A549 (cell line): ENCODE results near the gene ERCC5. TPM values are rescaled to one million over a fixed set of nuclear protein-coding genes. Genes with fewer than 3 reads are reported as not detected.

ENCODE experiments used
- ATAC-seq, 2 experiments: fragments of 200-7000 bp in 1 of 2; fragments of >200 bp in 1 of 2; cut with Nextera tagmentation in 1 of 2; cut with Tn5 transposase in 1 of 2; 3 replicates each; pipeline versions ENCODE4 v1.8.0 to v1.9.1; 2018 to 2020; ENCODE audit warnings: mild to moderate bottlenecking in 1 of 2, moderate library complexity in 1 of 2
- CTCF ChIA-PET: fragments of 300-600 bp; sonication (Branson Sonifier 250); formaldehyde crosslinking; extraction: SDS; loops from one replicate; lab custom pipeline; 2021; ENCODE audit warnings: antibody characterized with exemption, inconsistent platforms; lab: Yijun Ruan, JAX
- POLR2A ChIA-PET: fragments of 350-600 bp; formaldehyde crosslinking; extraction: SDS; loops from one replicate; lab custom pipeline; 2021; ENCODE audit warnings: antibody characterized with exemption, inconsistent platforms; lab: Yijun Ruan, JAX
- DNase-seq, 2 experiments: peaks; one replicate each; pipeline versions ENCODE4 v3.0.0 to v3.0.0-alpha.2; 2011 to 2016; ENCODE audit warnings: low read depth in 1 of 2, low spot score in 1 of 2
- FAIRE-seq: peaks from 2 replicates; lab custom pipeline; 2011; peaks lifted over from hg19 to GRCh38; lab: Jason Lieb, UNC
- H3K27ac ChIP-seq, 2 experiments: fragments of >200 bp; sonication (Bioruptor Twin); formaldehyde crosslinking; 3 replicates each; pipeline ENCODE4 v1.5.1; 2016 to 2017
- H3K4me1 ChIP-seq: fragments of >200 bp; sonication (Bioruptor Twin); formaldehyde crosslinking; 3 replicates; pipeline ENCODE4 v1.6.1; 2016
- H3K4me2 ChIP-seq: fragments of >200 bp; sonication (Bioruptor Twin); formaldehyde crosslinking; 3 replicates; pipeline ENCODE4 v1.6.1; 2016
- H3K4me3 ChIP-seq: fragments of >200 bp; sonication (Bioruptor Twin); formaldehyde crosslinking; 3 replicates; pipeline ENCODE4 v1.5.1; 2016
- H3K9me3 ChIP-seq: fragments of >200 bp; sonication (Bioruptor Twin); formaldehyde crosslinking; 3 replicates; pipeline ENCODE4 v1.6.1; 2016
- CBX2 ChIP-seq: fragments of 200-600 bp; sonication (generic); IDR thresholded peaks from 2 replicates; pipeline ENCODE4 v1.6.1; 2016; ENCODE audit warnings: low read depth, mild to moderate bottlenecking, borderline replicate concordance
- CBX8 ChIP-seq: fragments of 200-600 bp; sonication (generic); IDR thresholded peaks from 2 replicates; pipeline ENCODE4 v1.6.1; 2016
- EHMT2 ChIP-seq: fragments of 200-600 bp; sonication (generic); IDR thresholded peaks from 2 replicates; pipeline ENCODE4 v1.6.1; 2016; ENCODE audit warnings: antibody characterized with exemption, low read depth, mild to moderate bottlenecking, moderate library complexity
- FOSB ChIP-seq: fragments of 250-450 bp; sonication (Bioruptor Pico); IDR thresholded peaks from 2 replicates; pipeline ENCODE4 v1.5.0; 2020; ENCODE audit warnings: mild to moderate bottlenecking, moderate library complexity
- FOSL2 ChIP-seq, 2 experiments: fragments of 450-650 bp in 1 of 2; fragments of >200 bp in 1 of 2; sonication (Bioruptor Twin) in 1 of 2; formaldehyde crosslinking; IDR thresholded peaks; 2 replicates each; pipeline versions ENCODE4 v1.5.0 to v1.6.1; 2016 to 2020; ENCODE audit warnings: mild to moderate bottlenecking in 1 of 2, moderate library complexity in 1 of 2
- HOXA7 ChIP-seq: fragments of 250-450 bp; sonication (Bioruptor Pico); IDR thresholded peaks from 2 replicates; pipeline ENCODE4 v1.5.0; 2020; ENCODE audit warnings: mild to moderate bottlenecking, moderate library complexity
- HOXB5 ChIP-seq: fragments of 250-450 bp; sonication (Bioruptor Pico); IDR thresholded peaks from 2 replicates; pipeline ENCODE4 v1.5.0; 2020; ENCODE audit warnings: mild to moderate bottlenecking, moderate library complexity
- JUNB ChIP-seq: fragments of >200 bp; sonication (Bioruptor Twin); formaldehyde crosslinking; IDR thresholded peaks from 2 replicates; pipeline ENCODE4 v1.6.1; 2016
- MYC ChIP-seq: IDR thresholded peaks from 2 replicates; pipeline ENCODE4 v1.6.1; 2012; ENCODE audit warnings: mild to moderate bottlenecking, inconsistent platforms, low read length, improper control_type of control experiment, borderline replicate concordance
- RAD21 ChIP-seq, 2 experiments: fragments of >200 bp in 1 of 2; sonication (Bioruptor Twin) in 1 of 2; formaldehyde crosslinking in 1 of 2; IDR thresholded peaks in 1 of 2; conservative IDR thresholded peaks in 1 of 2; 2 replicates in 1 of 2; 3 replicates in 1 of 2; pipeline ENCODE4 v1.6.1; 2012 to 2018; ENCODE audit warnings: inconsistent platforms in 1 of 2
- RARB ChIP-seq: fragments of 250-450 bp; sonication (Bioruptor Pico); IDR thresholded peaks from 2 replicates; pipeline ENCODE4 v1.8.0; 2021; ENCODE audit warnings: mild to moderate bottlenecking, moderate library complexity
- ZSCAN20 ChIP-seq: fragments of 250-450 bp; sonication (Bioruptor Pico); IDR thresholded peaks from 2 replicates; pipeline ENCODE4 v1.8.0; 2022; ENCODE audit warnings: mild to moderate bottlenecking, moderate library complexity
- WGBS: methylation state at CpG from one replicate; pipeline ENCODE4 v1.1.6; 2017; ENCODE audit errors: missing lambda C conversion rate; 5-methylcytosine and 5-hydroxymethylcytosine counted together
- polyA plus RNA-seq, 4 experiments: library from polyadenylated mRNA; depleted of rRNA in 3 of 4; stranded (reverse); fragments of >200 nt; fragmentation: RNase III in 1 of 4; extraction: RNeasy Plus Mini Kit Qiagen cat#74134 plus additional on column Dnase treatment in 1 of 4; gene quantifications; 2 replicates in 3 of 4; 3 replicates in 1 of 4; pipeline ENCODE4 v1.2.3, GENCODE V29; 2011 to 2017
- TF ChIP-seq, protein P1 (sequence below): fragments of 450-650 bp; IDR thresholded peaks from 2 replicates; pipeline ENCODE4 v1.6.1; 2014; ENCODE audit warnings: antibody characterized with exemption
- TF ChIP-seq, protein P2 (sequence below): fragments of 200-600 bp; sonication (generic); IDR thresholded peaks from 2 replicates; pipeline ENCODE4 v1.6.1; 2016; ENCODE audit warnings: antibody characterized with exemption, mild to moderate bottlenecking, moderate library complexity
- TF ChIP-seq, protein P3 (sequence below): fragments of 250-450 bp; sonication (Bioruptor Pico); IDR thresholded peaks from 2 replicates; pipeline ENCODE4 v1.5.0; 2020; ENCODE audit warnings: low read depth, mild to moderate bottlenecking, moderate library complexity
- TF ChIP-seq, protein P4 (sequence below): IDR thresholded peaks from 2 replicates; pipeline ENCODE4 v1.6.1; 2012; ENCODE audit warnings: low read depth, borderline replicate concordance

Gene ERCC5
- polyA plus RNA-seq, 2 of the 4 experiments (the other 2 are of a cell fraction): 19.3 to 24.4 TPM

DNA sequence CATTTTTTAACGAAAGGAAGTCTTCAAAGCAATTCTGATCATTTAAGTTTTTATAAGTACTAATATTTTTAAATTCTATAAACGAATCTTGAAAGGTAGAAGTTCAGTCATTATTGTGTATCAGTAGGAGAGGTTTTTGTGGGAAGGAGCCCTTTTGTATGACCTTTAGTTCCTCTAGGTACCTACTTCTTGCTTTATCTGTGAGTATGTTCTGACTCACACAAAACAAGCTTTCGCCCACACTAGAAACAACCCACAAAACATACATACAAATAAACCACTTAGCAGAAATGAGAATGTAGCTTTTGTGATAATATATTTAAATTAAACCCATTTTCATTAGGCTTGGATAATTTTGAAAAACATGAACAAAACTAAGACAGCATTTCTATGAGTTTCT, 27.8 kb downstream of the ERCC5 start:
- Histone ChIP-seq H3K4me3 (no peak overlapping the region), H3K27ac (no peak overlapping the region), H3K9me3 (no peaks in the 10 kb centered on the region), H3K4me1 (no peaks in the 10 kb centered on the region), H3K4me2 (no peak overlapping the region)
- ATAC-seq (no peak), FAIRE-seq (no peak), DNase-seq (no peak)
- TF ChIP-seq MYC (no peak), CBX8 (no peak), CBX2 (no peak), JUNB (no peak), EHMT2 (no peak), FOSL2 (IDR thresholded peaks at IDR 0.05) (no peak), FOSL2 (CRISPR knock-in tag; IDR thresholded peaks at IDR 0.05) (no peak), FOSB (CRISPR knock-in tag) (no peak)
- TF ChIP-seq, protein P1, sequence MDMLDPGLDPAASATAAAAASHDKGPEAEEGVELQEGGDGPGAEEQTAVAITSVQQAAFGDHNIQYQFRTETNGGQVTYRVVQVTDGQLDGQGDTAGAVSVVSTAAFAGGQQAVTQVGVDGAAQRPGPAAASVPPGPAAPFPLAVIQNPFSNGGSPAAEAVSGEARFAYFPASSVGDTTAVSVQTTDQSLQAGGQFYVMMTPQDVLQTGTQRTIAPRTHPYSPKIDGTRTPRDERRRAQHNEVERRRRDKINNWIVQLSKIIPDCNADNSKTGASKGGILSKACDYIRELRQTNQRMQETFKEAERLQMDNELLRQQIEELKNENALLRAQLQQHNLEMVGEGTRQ: no peak
- TF ChIP-seq, protein P2, sequence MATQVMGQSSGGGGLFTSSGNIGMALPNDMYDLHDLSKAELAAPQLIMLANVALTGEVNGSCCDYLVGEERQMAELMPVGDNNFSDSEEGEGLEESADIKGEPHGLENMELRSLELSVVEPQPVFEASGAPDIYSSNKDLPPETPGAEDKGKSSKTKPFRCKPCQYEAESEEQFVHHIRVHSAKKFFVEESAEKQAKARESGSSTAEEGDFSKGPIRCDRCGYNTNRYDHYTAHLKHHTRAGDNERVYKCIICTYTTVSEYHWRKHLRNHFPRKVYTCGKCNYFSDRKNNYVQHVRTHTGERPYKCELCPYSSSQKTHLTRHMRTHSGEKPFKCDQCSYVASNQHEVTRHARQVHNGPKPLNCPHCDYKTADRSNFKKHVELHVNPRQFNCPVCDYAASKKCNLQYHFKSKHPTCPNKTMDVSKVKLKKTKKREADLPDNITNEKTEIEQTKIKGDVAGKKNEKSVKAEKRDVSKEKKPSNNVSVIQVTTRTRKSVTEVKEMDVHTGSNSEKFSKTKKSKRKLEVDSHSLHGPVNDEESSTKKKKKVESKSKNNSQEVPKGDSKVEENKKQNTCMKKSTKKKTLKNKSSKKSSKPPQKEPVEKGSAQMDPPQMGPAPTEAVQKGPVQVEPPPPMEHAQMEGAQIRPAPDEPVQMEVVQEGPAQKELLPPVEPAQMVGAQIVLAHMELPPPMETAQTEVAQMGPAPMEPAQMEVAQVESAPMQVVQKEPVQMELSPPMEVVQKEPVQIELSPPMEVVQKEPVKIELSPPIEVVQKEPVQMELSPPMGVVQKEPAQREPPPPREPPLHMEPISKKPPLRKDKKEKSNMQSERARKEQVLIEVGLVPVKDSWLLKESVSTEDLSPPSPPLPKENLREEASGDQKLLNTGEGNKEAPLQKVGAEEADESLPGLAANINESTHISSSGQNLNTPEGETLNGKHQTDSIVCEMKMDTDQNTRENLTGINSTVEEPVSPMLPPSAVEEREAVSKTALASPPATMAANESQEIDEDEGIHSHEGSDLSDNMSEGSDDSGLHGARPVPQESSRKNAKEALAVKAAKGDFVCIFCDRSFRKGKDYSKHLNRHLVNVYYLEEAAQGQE: no peak
- TF ChIP-seq, protein P3, sequence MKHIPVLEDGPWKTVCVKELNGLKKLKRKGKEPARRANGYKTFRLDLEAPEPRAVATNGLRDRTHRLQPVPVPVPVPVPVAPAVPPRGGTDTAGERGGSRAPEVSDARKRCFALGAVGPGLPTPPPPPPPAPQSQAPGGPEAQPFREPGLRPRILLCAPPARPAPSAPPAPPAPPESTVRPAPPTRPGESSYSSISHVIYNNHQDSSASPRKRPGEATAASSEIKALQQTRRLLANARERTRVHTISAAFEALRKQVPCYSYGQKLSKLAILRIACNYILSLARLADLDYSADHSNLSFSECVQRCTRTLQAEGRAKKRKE (CRISPR knock-in tag): no peak
- ChIA-PET POLR2A (no interaction called here), CTCF (no interaction called here)
- 52% methylated on average over 3 of the region's 3 CpGs for WGBS

DNA sequence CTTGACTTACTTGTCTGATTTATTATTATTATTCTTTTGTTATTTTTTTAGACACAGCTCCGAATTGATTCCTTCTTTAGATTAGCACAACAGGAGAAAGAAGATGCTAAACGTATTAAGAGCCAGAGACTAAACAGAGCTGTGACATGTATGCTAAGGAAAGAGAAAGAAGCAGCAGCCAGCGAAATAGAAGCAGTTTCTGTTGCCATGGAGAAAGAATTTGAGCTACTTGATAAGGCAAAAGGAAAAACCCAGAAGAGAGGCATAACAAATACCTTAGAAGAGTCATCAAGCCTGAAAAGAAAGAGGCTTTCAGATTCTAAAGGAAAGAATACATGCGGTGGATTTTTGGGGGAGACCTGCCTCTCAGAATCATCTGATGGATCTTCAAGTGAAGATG, 29.4 kb downstream of the ERCC5 start:
- Histone ChIP-seq H3K4me1 (no peaks in the 10 kb centered on the region), H3K9me3 (no peaks in the 10 kb centered on the region), H3K4me2 (no peak overlapping the region), H3K4me3 (no peak overlapping the region), H3K27ac (no peak overlapping the region)
- ChIA-PET POLR2A (no interaction called here), CTCF (no interaction called here)
- no peak for FAIRE-seq
- 84% methylated on average over 4 of the region's 4 CpGs for WGBS
- TF ChIP-seq RAD21 (conservative IDR thresholded peaks at IDR 0.05 in 1 of 2, IDR thresholded peaks at IDR 0.05 in 1 of 2) (no peak), HOXA7 (CRISPR knock-in tag) (no peak), EHMT2 (no peak)
- ATAC-seq: no peak
- no peak for DNase-seq

DNA sequence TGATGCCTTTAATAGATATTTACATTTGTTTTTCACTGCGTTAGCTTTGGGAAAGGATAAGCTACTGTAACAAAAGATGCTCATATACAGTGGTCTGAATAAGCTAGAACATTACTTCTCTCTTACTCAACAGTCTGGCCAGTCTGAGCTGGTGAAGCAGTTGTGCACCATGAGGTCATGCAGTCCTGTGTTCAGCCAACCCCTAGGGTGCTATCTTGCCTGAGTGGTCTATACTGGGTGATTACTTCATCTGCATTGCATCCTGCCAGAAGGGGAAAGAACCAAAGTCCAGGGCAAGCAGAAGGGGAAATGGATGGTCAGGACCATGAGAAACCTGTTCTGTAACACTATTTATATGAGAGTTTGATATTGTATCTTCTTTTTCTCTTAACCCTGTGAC, 31.5 kb downstream of the ERCC5 start:
- DNase-seq (no peak), FAIRE-seq (no peak), ATAC-seq (no peak)
- POLR2A ChIA-PET: no interaction called here
- 100% methylated on average over 1 of the region's 1 CpG for WGBS
- no peaks in the 10 kb centered on the region for H3K4me1 ChIP-seq
- TF ChIP-seq, protein P3 (CRISPR knock-in tag): no peak
- TF ChIP-seq HOXB5 (CRISPR knock-in tag): no peak
- TF ChIP-seq ZSCAN20 (CRISPR knock-in tag): no peak
- no peak for TF ChIP-seq RARB (CRISPR knock-in tag)
- no peak for TF ChIP-seq RAD21 (conservative IDR thresholded peaks at IDR 0.05 in 1 of 2, IDR thresholded peaks at IDR 0.05 in 1 of 2)
- TF ChIP-seq, protein P4, sequence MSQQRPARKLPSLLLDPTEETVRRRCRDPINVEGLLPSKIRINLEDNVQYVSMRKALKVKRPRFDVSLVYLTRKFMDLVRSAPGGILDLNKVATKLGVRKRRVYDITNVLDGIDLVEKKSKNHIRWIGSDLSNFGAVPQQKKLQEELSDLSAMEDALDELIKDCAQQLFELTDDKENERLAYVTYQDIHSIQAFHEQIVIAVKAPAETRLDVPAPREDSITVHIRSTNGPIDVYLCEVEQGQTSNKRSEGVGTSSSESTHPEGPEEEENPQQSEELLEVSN: no peak
- H3K9me3 ChIP-seq: no peaks in the 10 kb centered on the region
- CTCF ChIA-PET: no interaction called here
- H3K4me3 ChIP-seq: no peak overlapping the region
- no peak overlapping the region for H3K27ac ChIP-seq
- H3K4me2 ChIP-seq: no peak overlapping the region
